Measurements from ENCODE around the gene SORCS1. TPM values are rescaled to one million over a fixed set of nuclear protein-coding genes. Genes with fewer than 3 reads are reported as not detected.

SORCS1 gene
- total and polyA plus RNA-seq, 2 of the 8 experiments (the other 6 are each of a cell fraction or from before 2014, with no cell fraction given): 4.1 to 4.6 TPM

GRCh38 chr10:107072028-107072427, 92.5 kb downstream of the SORCS1 start (continued):
- TF ChIP-seq TAF7 (optimal IDR thresholded peaks at IDR 0.05; ENCODE audit: borderline replicate concordance, low read depth, low read length): no peak
- TF ChIP-seq HDAC6 (IDR thresholded peaks at IDR 0.05; ENCODE audit: low read depth, low read length): no peak
- no peak for TF ChIP-seq TEAD4 (IDR thresholded peaks at IDR 0.05; ENCODE audit: low read depth, low read length)
- TF ChIP-seq POLR2AphosphoS5 (IDR thresholded peaks at IDR 0.05; ENCODE audit: low read depth, low read length): no peak
- no peak for TF ChIP-seq EGR1 (IDR thresholded peaks at IDR 0.05; ENCODE audit: borderline replicate concordance, low read depth, low read length)
- TF ChIP-seq RAD21 (IDR thresholded peaks at IDR 0.05 in 1 of 2, conservative IDR thresholded peaks at IDR 0.05 in 1 of 2; ENCODE audit: low read depth in 2 of 2, low read length in 2 of 2): no peak
- TF ChIP-seq NANOG (IDR thresholded peaks at IDR 0.05; ENCODE audit: insufficient read depth, low read depth, low read length, poor library complexity, severe bottlenecking): no peak
- no peak for TF ChIP-seq MAFK (IDR thresholded peaks at IDR 0.05; ENCODE audit: low read depth, low read length)
- TF ChIP-seq ZNF274 (IDR thresholded peaks at IDR 0.05; ENCODE audit: borderline replicate concordance, extremely low read depth, low read length): no peak
